ENCODE measurements around the gene SUSD4. TPM values are rescaled to one million over a fixed set of nuclear protein-coding genes. Genes with fewer than 3 reads are reported as not detected.

The SUSD4 gene
- total RNA-seq, 3 donors from 2014 or later = 0.64 to 16.7 (median 14.9) TPM

- intact Hi-C loops (cut with DNase I; ENCODE audit: low total_unique reads) = no loop called here
- Histone ChIP-seq H3K4me1 (no peaks in the 10 kb centered on the region), H3K27ac (no peak overlapping the region)
Measured at GRCh38 chr1:223311826-223312225, 52.1 kb downstream of the SUSD4 start.

GRCh38 chr1:223308136-223308535 is 55.8 kb downstream of the SUSD4 start:
- DNase-seq (ENCODE audit: low spot score in 2 of 2) = no peak
- no peaks in the 10 kb centered on the region for H3K36me3 ChIP-seq
- peaks cover 0 to 6% of the 10 kb centered on the region in 2 donors for H3K9me3 ChIP-seq
- intact Hi-C loops (cut with DNase I; ENCODE audit: low total_unique reads) = no loop called here
- no peaks in the 10 kb centered on the region for H3K4me1 ChIP-seq
- no peak overlapping the region for H3K27ac ChIP-seq
- H3K27me3 ChIP-seq = no peaks in the 10 kb centered on the region
- TF ChIP-seq CTCF (IDR thresholded peaks at IDR 0.05) (no peak), POLR2AphosphoS5 (IDR thresholded peaks at IDR 0.05) (no peak), POLR2A (IDR thresholded peaks at IDR 0.05) (no peak)
- H3K4me3 ChIP-seq = no peak overlapping the region

More at GRCh38 chr1:223311826-223312225, 52.1 kb downstream of the SUSD4 start:
- no peak for TF ChIP-seq CTCF (IDR thresholded peaks at IDR 0.05)
- TF ChIP-seq POLR2AphosphoS5 (IDR thresholded peaks at IDR 0.05) = no peak
- no peak for TF ChIP-seq POLR2A (IDR thresholded peaks at IDR 0.05)
- no peak overlapping the region for H3K4me3 ChIP-seq
- DNase-seq (ENCODE audit: low spot score in 2 of 2) = no peak
- H3K9me3 ChIP-seq = no peaks in the 10 kb centered on the region
- no peaks in the 10 kb centered on the region for H3K36me3 ChIP-seq
- no peaks in the 10 kb centered on the region for H3K27me3 ChIP-seq

- intact Hi-C loops (cut with DNase I; ENCODE audit: low total_unique reads) = loop anchor here (2.0 kb wide), 1 partner anchor 63 kb away; no protein-coding TSS in a partner anchor
- TF ChIP-seq CTCF (IDR thresholded peaks at IDR 0.05) = no peak
- TF ChIP-seq POLR2A (IDR thresholded peaks at IDR 0.05) = no peak
- no peak for TF ChIP-seq POLR2AphosphoS5 (IDR thresholded peaks at IDR 0.05)
- Histone ChIP-seq H3K27me3 (no peaks in the 10 kb centered on the region), H3K9me3 (peaks cover 0 to 6% of the 10 kb centered on the region in 2 donors), H3K4me3 (no peak overlapping the region), H3K27ac (no peak overlapping the region), H3K4me1 (no peaks in the 10 kb centered on the region), H3K36me3 (no peaks in the 10 kb centered on the region)
- DNase-seq (ENCODE audit: low spot score in 2 of 2) = no peak
Measured at GRCh38 chr1:223307544-223307943, 56.4 kb downstream of the SUSD4 start.

- Histone ChIP-seq H3K27ac (no peak overlapping the region), H3K4me1 (no peaks in the 10 kb centered on the region), H3K4me3 (no peak overlapping the region), H3K36me3 (no peaks in the 10 kb centered on the region), H3K9me3 (peaks cover 0 to 6% of the 10 kb centered on the region in 2 donors), H3K27me3 (no peaks in the 10 kb centered on the region)
- intact Hi-C loops (cut with DNase I; ENCODE audit: low total_unique reads) = loop anchor here (5.0 kb wide), 1 partner anchor 507 kb away; no protein-coding TSS in a partner anchor
- TF ChIP-seq CTCF (IDR thresholded peaks at IDR 0.05) (no peak), POLR2A (IDR thresholded peaks at IDR 0.05) (no peak), POLR2AphosphoS5 (IDR thresholded peaks at IDR 0.05) (no peak)
- DNase-seq (ENCODE audit: low spot score in 2 of 2) = no peak
Measured at GRCh38 chr1:223304931-223305330, 59.0 kb downstream of the SUSD4 start.

- TF ChIP-seq CTCF (IDR thresholded peaks at IDR 0.05) = no peak
- TF ChIP-seq POLR2AphosphoS5 (IDR thresholded peaks at IDR 0.05) = no peak
- TF ChIP-seq POLR2A (IDR thresholded peaks at IDR 0.05) = no peak
- no peaks in the 10 kb centered on the region for H3K36me3 ChIP-seq
- no peak overlapping the region for H3K4me3 ChIP-seq
- no peaks in the 10 kb centered on the region for H3K27me3 ChIP-seq
- no peaks in the 10 kb centered on the region for H3K4me1 ChIP-seq
- H3K9me3 ChIP-seq = peaks cover 0 to 6% of the 10 kb centered on the region in 2 donors
- intact Hi-C loops (cut with DNase I; ENCODE audit: low total_unique reads) = loop anchor here (5.0 kb wide), 1 partner anchor 511 kb away; no protein-coding TSS in a partner anchor
- no peak for DNase-seq (ENCODE audit: low spot score in 2 of 2)
- no peak overlapping the region for H3K27ac ChIP-seq
Measured at GRCh38 chr1:223301371-223301770, 62.6 kb downstream of the SUSD4 start.
